HG02981 (cell line): Measurements from ENCODE around the gene BAD.
"Not testable (repeated sequence)": the region's sequence is repeated elsewhere in the genome, so short reads cannot be mapped to it uniquely, and the experiment has no call there.

Source experiments
- ATAC-seq: cut with Tn5 transposase; IDR thresholded peaks from one replicate; pipeline ENCODE4 v1.9.1; 2021; ENCODE audit warnings: mild to moderate bottlenecking, moderate library complexity; ENCODE audit not compliant: unreplicated experiment

BAD gene

DNA sequence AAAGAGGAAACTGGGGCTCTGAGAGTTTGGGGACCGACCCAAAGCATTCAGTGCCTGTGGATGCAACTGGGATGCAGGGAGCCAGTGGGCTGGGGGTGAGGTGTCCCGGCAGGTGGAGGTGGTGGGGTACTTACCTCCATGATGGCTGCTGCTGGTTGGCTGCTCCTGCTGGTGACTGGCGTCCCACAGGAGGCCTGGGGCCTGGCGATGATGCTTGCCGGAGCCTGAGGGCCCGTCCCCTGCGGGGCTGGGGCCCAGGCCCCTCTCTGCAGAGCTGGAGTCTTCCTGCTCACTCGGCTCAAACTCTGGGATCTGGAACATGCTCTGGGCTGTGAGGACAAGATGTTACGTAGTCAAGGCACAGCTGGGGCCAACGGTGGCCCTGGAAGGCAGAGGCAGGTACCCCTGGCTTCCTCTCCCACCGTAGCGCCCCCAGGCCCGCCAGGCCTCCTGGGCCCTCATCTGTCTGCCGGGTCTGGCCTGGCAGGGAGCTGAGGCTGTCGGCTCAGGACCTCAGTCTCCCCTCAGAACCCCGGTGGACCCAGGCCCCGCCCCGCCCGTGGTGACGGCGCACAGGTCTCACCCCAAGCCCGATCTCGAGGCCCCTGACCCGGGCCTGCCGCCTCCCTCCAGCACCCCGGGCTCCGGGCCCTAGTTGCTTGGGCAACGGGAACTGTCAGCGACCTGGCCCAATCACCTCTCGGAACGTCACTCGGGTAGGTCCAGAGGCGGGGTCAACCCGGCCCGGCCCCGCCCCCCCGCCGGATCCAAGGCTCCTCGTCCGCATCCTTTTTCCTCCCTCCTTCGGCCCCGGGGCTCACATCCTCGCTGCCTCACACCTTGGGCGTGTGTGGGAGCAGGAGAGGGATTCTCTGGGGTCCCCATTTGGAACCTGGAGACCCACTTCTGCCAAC, at the start of gene BAD:
BAD (minus strand) TSS at position 618 of the 914 bp plus-strand sequence; CDS start at position 321, 297 bp downstream.
- ATAC-seq: peak; percentile 62

DNA sequence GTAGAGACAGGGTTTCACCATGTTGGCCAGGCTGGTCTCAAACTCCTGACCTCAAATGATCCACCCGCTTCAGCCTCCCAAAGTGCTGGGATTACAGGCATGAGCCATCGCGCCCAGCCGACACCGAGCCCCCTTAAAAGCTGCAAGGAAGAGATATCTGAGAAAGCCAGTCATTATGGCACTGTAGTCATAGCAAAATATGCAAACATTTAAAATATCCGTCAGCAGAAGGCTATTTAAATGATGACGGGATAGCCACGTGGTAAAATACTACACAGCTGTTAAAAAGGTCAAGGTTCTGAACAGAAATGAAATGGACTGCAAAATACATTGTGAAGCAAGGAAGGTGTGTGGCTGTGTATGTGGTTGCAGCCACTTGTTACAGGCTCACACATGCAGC, 49.1 kb upstream of the BAD start:
- no peak for ATAC-seq

DNA sequence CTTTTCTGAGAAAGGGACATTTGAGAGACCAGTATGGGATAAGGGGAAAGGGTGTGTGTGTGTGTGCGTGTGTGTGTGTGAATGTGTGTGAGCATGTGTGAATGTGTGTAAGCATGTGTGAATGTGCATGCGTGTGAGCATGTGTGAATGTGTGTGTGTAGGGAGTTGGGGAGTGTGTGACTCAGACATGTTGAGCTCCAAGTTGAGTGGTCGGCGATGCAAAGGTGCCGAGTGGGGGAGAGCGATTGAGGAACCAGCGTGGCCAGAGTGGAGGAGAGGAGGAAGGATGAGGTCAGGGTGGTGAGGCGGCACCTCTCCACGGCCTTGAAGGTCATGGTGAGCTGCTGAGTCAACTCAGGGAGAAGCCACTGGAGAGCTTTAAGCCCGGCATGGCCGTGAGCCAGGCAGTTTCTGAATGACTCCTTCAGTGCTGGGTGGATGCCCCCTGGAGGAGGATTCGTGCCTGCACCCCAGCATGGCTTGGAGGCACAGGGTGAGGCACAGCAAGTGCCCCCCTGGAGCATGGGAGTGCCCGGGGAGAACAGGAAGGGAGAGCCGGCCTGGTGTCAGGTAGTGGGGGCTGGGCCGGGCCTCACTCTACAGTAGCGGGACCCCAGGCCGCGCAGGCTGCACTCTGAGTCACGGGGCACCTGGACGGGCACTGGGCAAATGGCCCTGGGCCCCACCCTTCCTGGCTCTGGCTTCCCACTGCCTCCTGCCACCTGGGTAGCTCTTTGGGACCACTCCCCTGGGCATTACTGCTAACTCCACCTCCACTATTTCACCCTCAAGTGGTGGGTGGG, 47.3 kb upstream of the BAD start:
- ATAC-seq: peak; percentile 53

DNA sequence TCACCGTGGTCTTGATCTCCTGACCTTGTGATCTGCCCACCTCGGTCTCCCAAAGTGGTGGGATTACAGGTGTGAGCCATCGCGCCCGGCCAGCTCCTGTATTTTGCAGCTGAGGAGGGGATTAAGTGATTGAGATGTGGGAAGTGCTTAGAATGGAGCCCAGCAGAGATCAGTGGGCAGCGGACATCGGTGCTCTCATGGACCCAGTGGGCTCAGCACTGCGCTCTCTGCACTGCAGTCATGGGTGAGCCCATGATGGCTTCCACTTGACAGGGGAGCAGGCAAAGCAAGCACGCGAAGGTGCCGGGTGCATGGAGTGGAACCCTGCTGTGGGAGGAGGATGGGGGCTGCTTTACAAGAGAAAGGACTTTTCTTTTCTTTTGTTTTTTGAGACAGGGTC, 46.4 kb upstream of the BAD start:
- ATAC-seq: no peak

DNA sequence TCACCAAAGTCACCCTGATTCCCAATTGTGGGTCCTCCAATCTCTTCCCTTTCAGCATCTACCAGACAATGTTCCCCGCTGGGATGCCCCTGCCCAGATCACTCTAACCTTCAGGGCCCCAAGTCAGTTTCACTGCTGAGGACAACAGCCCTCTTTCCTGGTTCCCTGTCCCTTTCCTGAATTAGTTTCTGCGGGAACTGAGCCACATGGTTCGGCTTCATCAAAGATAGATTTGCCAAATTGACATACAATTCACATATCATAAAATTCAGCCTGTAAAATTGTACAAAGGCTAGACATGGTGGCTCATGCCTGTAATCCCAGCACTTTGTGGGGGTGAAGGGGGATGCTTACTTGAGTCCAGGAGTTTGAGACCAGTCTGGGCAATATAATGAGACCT, 43.5 kb upstream of the BAD start:
- no peak for ATAC-seq

DNA sequence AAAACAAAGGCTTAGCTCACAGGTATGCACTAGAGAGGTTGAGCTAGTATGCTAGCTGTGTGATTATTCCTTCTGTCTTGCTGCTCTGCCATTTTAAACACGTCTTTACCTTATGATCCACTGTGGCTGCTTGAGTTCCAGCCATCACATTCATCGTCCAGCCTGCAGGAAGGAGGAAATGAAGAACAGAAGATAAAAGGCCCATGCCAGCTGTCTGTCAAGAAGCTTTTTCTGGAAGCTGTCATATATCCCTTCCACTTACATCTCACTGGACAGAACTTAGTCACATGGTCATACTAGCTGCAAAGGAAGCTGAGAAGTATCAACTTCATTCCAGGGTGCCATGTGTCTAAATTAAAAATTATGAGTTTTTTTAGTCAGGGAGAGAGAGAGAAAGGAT, 42.9 kb upstream of the BAD start:
- no peak for ATAC-seq

DNA sequence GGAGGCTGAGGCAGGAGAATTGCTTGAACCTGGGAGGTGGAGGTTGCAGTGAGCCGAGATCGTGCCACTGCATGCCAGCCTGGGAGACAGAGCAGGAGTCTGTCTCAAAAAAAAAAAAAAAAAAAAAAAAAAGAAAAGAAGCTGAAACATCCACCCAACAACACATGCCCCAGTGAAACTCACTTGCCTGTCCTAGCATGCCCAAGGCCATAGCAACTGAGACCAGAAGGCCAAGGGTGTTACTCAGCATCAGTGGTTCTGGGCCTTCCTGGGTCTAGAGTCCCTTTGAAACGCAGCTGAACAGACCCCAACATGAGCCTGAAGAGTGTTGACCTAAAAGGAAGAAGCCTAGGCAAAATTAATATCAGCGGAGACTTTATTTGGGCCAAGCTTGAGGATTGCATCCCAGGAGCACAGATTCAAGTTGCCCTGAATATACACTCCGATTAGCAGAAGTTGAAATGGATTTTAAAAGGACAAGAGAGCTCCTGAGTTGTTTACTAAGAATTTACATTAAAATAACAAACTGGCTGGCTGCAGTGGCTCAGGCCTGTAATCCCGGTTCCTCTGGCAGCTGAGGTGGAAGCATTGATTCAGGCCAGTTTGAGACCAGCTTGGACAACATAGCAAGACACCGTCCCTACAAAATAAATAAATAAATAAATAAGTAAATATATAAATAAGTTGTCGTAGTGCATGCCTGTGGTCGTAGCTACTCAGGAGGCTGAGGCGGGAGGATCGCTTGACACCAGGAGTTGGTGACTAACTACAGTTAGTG, 40.4 kb upstream of the BAD start:
- ATAC-seq: no peak

DNA sequence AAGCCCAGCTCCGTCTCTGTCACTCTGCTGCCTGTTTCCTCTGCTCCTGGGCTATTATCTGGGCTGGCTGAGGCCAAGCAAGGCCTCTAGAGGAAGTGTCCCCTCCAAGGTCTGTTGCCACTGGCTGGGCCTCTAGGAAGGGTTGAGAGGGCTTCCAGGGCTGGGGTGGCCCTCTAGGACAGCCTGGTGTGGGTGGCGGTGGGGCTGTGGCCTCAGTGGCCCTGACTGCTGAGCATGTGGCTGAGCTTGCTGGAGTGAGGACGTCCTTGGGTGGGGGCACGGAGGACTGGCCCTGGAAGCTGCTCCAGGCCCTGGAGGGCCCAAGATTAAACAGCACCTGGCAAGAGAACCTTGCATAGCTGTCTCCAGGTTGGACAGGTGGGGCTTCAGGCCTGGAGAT, 39.5 kb upstream of the BAD start:
- not testable (repeated sequence) for ATAC-seq

DNA sequence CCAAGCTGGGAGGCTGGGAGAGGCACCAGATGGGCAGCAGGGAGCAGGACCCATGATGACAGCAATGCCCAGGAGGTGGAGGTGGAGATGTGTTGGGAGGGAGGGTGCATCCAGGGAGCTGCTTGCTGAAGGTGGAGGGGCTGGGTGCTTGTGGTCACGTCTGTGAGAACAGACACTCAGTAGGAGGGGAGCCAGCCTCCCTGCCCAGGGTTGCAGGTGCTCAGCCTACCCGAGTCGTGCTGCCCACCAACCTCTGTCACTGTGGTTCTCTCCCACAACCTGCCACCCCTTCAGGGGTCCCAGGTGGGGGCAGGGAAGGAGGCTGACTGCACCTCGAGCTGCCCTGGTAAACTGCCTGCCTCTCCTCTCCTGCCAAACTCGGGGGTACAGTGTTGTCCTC, 38.9 kb upstream of the BAD start:
- no peak for ATAC-seq

DNA sequence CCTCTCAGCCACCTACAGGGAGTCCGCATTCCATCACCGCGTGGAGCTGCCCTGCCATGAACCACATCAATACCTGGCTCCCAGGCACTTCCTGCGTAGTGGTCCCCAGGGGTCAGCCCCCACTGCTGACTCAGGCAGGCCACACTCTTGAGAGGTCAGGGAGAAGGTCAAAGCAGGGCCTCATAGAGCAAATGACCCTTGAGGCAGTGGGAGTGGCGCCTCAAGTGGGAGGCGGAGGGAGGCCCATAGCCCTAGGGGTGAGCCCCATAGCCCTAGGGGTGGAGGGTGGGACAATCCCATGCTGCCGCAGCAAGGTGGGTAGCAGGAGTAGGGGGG, 38.4 kb upstream of the BAD start:
- no peak for ATAC-seq

DNA sequence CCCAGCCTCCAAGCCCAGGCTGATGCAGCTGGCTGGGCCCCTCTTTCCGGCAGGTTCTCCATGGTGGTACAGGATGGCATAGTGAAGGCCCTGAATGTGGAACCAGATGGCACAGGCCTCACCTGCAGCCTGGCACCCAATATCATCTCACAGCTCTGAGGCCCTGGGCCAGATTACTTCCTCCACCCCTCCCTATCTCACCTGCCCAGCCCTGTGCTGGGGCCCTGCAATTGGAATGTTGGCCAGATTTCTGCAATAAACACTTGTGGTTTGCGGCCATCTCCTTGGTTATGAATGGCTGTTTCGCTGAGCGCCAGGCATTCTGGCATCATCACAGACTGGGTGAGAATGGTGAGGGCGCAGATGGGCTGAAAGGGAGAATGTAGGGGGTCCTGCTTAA, 37.1 kb upstream of the BAD start:
- ATAC-seq: no peak

DNA sequence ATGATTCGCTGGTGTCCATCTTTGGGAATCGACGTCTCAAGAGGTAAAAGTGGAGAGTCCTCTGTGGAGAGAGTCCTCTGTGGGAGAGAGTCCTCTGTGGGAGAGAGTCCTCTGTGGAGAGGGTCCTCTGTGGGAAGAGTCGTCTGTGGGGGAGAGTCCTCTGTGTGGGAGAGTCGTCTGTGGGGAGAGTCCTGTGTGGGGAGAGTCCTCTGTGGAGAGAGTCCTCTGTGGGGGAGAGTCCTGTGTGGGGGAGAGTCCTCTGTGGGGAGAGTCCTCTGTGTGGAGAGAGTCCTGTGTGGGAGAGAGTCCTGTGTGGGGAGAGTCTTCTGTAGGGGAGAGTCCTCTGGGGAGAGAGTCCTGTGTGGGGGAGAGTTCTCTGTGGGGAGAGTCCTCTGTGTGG, 36.6 kb upstream of the BAD start:
- no peak for ATAC-seq

DNA sequence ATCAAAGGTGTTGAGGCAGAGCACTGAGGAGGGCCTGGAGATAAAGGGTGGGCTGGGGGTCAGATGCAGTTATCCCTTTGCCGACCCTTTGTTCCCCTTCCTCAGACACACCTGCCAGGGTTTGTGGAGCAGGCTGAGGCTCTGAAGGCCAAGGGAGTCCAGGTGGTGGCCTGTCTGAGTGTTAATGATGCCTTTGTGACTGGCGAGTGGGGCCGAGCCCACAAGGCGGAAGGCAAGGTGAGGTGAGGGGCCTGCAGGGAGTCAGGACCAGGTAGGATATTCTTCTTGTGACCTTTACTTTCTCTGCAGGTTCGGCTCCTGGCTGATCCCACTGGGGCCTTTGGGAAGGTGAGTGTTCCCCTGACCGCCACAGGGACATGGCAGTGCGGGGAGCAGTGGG, 36.1 kb upstream of the BAD start:
- no peak for ATAC-seq

DNA sequence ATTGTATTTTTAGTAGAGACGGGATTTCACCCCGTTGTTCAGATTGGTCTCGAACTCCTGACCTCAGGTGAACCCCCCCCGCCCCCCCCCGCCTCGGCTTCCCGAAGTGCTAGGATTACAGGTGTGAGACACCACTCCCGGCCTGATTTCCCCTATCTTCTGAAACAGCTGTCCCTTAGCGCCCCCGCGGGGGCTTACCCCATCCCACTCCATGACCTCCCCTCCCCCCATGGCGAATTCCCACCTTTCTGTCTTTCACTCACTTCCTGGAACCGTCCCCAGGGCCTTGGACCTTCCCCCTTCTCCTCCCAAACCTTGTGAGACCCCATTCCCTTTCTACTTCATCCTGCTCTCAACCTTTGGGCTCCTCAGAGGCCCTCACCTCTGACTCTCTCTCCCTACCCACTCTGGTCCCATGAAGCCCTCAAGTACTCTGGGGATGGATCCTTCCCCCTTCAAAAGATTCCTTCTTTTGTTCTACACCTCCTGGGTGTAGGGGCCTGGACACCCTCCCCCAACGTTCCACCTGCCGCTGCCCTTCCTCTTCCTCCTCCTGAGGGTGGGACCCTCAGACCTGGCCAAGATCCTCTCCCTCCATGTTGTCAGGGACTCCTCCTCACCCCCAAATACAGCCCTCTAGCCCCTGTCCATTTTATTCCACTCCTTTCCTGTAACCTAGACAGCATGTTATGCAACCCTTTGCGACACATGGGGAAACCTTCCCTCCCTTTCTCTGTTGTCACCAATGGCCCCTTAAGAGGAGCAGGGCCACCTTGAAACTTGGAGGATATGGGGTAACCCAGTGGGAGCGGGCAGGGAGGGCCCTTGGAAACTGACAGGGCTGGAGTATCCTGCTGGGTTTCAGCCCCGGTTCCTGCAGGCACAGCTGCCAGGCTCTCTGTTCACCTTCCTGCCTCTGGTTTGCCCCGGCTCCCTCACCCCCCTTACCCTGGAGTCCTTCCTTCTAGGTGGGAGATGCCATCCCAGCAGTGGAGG, 34.6 kb upstream of the BAD start:
- no peak for ATAC-seq

DNA sequence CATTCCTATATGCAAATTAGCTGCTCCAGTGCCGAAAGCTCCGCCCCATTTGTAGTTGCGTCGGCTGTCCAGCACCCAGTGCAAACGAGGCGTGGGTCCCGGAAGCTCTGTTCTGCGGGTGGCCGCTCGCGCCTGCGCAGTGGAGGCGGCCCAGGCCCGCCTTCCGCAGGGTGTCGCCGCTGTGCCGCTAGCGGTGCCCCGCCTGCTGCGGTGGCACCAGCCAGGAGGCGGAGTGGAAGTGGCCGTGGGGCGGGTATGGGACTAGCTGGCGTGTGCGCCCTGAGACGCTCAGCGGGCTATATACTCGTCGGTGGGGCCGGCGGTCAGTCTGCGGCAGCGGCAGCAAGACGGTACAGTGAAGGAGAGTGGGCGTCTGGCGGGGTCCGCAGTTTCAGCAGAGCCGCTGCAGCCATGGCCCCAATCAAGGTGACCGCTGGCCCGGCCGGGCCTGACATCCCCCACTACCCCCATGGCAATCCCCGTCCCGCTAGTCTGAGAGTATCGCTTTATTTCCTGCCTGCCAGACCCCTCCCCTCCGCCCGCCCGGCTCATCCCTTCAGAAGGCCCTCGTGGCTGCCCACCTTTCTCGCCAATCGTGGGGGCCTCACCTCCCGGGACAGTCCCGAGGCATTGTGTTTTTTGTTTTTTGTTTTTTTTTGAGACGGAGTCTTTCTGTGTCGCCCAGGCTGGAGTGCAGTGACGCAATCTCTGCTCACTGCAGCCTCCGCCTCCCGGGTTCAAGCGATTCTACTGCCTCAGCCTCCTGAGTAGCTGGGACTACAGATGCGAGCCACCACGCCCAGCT, 33.7 kb upstream of the BAD start, which contains the start of gene PRDX5:
PRDX5 (plus strand) TSS at position 161 of the 805 bp plus-strand sequence; CDS start at position 256, 95 bp downstream.
- peak; percentile 75 for ATAC-seq

DNA sequence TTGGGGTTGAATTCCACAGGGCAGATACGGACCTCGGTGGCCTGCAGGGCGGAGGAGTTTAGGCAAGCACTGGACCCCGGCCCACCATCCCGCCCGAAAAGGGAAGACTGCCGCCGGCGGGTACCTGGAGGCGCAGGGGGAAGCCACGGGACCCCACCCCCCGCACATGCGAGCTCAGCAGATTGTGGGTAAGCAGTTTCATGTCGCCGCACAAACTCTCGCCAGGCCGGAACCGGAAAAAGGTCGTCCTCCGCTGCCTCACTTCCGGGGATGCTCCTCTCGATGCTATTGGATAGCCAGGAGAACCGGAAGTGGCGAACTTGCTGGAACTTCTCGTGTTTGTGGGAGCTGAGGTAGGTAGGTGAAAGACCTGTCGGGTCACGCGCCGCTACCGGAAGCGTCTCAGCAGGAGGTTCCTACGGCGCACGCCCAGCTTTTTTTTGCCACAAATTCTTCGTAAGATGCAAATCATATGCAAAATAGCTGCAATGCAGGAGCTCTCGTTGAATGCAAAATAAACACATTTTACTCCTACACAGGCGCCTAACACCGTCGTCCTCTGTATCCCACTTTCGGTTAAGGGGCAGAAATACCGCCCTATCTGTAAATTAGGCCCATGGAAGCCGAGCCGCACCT, 33.0 kb upstream of the BAD start, which contains the start of gene TRMT112:
TRMT112 (minus strand) TSS at position 235 of the 636 bp plus-strand sequence; CDS start at position 202, 33 bp downstream.
- ATAC-seq: peak; percentile 60

DNA sequence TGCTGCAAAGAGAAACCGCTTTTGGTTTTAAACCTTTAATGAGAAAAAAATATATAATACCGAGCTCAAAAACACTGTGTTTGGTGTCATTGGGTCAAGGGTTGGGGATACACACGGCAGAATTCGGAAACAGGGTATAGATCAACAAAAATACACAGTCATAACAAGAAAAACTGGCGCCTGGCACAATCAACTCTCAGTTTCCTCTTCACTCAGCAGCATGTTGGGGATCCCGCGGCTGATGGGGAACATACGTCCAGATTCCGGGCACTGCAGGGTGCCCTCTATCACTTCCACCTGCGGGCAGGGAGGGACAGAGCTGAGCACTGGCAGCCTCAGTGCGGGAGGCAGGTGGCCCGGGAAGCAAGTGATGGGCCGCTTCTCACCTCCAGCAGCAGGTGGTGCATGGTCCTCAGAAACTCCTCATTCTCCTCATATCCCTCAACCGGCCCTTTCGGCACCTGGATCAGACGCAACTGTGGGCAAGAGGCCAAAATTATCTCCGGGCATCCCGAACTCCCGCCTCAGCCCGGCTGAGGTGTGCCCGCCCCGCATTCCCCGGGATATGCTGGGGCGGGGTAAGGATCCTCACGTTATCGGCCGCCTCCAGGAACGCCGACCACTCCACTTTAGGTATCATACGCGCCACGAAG, 32.3 kb upstream of the BAD start:
- peak; percentile 1 for ATAC-seq
